Tibial nerve (tissue), 4 donors: ENCODE measurements around the gene CDK5RAP3.

Source experiments
- CTCF ChIP-seq, 5 experiments: fragments of 200-600 bp in 3 of 5; fragments of 450-650 bp in 2 of 5; sonication (generic) in 3 of 5; IDR thresholded peaks; one replicate each; pipeline ENCODE4 v1.5.1; 2016 to 2019; ENCODE audit warnings: antibody characterized with exemption in 5 of 5, mild to moderate bottlenecking in 3 of 5, moderate library complexity in 2 of 5
- EP300 ChIP-seq, 2 donors: sonication (generic); formaldehyde crosslinking; IDR thresholded peaks; one replicate each; pipeline ENCODE4 v1.6.1; 2017; ENCODE audit warnings: antibody characterized with exemption in 2 of 2, mild to moderate bottlenecking in 1 of 2
- POLR2A ChIP-seq, 2 donors: fragments of 450-650 bp; IDR thresholded peaks; one replicate each; pipeline ENCODE4 v1.6.1; 2017; ENCODE audit warnings: antibody characterized with exemption in 2 of 2, mild to moderate bottlenecking in 2 of 2, moderate library complexity in 2 of 2

- TF ChIP-seq CTCF (IDR thresholded peaks at IDR 0.05) (no peak), EP300 (IDR thresholded peaks at IDR 0.05) (no peak), POLR2A (IDR thresholded peaks at IDR 0.05) (no peak)
Observed at GRCh38 chr17:47945080-47945479, 25.8 kb upstream of the CDK5RAP3 start.
